GM12873 (cell line): ENCODE data around the gene ADAM23.

ENCODE experiments used
- TF ChIP-seq, protein P1 (sequence below): IDR thresholded peaks from 2 replicates; pipeline ENCODE4 v1.5.1; 2012; ENCODE audit warnings: low read depth, mild to moderate bottlenecking, moderate library complexity, low read length, control low read depth; ENCODE audit not compliant: insufficient read depth; ENCODE audit errors: missing control alignments

ADAM23 gene

DNA sequence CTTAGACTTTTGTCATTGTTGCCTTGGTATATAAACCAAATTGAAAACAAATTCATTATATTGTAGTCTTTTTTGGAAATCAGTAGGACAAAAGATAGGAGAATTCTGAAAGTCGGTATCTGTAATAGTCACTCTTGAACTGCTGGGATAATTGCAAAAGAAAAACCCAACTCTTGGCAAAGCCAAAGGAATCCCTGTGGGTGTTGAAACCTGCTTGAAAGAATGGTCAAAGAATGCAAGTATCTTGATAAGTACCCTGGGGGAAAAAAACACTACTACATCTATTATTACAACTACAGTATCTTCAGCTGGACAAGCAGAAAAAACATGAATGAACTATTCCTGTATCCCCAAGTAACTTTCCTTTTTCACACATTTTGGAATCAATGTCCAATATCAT lies 191.7 kb downstream of the ADAM23 start:
- TF ChIP-seq, protein P1, sequence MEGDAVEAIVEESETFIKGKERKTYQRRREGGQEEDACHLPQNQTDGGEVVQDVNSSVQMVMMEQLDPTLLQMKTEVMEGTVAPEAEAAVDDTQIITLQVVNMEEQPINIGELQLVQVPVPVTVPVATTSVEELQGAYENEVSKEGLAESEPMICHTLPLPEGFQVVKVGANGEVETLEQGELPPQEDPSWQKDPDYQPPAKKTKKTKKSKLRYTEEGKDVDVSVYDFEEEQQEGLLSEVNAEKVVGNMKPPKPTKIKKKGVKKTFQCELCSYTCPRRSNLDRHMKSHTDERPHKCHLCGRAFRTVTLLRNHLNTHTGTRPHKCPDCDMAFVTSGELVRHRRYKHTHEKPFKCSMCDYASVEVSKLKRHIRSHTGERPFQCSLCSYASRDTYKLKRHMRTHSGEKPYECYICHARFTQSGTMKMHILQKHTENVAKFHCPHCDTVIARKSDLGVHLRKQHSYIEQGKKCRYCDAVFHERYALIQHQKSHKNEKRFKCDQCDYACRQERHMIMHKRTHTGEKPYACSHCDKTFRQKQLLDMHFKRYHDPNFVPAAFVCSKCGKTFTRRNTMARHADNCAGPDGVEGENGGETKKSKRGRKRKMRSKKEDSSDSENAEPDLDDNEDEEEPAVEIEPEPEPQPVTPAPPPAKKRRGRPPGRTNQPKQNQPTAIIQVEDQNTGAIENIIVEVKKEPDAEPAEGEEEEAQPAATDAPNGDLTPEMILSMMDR: no peak

GRCh38 chr2:206639636-206640035 lies 196.3 kb downstream of the ADAM23 start:
- TF ChIP-seq, protein P1: no peak

DNA sequence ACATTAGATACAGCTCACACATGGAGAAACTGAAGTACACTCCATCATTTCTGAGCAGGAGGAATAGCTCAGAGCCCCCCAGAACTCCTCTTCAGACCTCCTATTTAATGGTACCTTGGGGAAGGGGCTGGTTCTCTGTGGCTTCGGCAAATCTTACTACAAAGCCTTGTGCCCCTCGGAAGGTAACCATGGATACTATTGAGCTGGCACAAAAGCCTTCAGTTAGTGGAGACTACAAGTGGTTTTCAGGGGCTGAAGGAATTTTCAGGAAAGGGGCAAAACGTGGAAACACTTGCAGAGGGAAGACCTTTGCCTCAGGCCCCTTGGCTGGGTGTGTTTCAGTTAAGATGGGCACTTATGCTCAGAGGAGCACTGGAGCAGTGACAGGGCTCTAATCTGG lies 197.9 kb downstream of the ADAM23 start:
- TF ChIP-seq, protein P1: no peak

GRCh38 chr2:206642075-206643025 lies 199.0 kb downstream of the ADAM23 start, which contains the start of gene FAM237A:
TSS of gene FAM237A (plus strand) at chr2:206642487. CDS start at chr2:206644237, 1,750 bp downstream.
- TF ChIP-seq, protein P1: no peak

GRCh38 chr2:206647985-206648384 lies 204.7 kb downstream of the ADAM23 start:
- TF ChIP-seq, protein P1: no peak

GRCh38 chr2:206657087-206657486 lies 213.8 kb downstream of the ADAM23 start:
- TF ChIP-seq, protein P1: no peak

DNA sequence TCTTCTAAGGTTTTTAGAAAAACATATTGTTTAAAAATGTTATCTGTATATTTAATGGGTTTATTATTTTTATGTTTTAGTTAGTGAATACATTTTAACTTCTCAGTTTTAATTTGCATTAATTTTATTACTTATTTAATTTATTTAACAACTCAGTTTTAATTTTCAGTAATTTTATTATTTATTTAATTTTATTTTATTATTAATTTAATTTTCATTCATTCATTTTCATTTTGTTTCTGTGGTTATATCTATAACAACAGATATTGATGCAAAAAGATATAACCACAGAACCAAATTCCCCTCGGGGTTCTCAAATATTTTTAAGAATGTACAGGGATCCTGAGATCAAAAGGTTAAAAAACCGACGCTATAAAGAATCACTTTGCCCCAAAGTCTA lies 221.9 kb downstream of the ADAM23 start:
- TF ChIP-seq, protein P1: no peak
